Body of pancreas (tissue), 4 donors: ENCODE measurements around the gene GCLM.

Experiments
- POLR2A ChIP-seq, 3 donors: fragments of 450-650 bp; IDR thresholded peaks; one replicate each; pipeline ENCODE4 v1.6.1; 2016; ENCODE audit warnings: antibody characterized with exemption in 3 of 3, mild to moderate bottlenecking in 2 of 3
- TF ChIP-seq, protein P1 (sequence below), 7 experiments: fragments of 450-650 bp in 4 of 7; fragments of 200-600 bp in 3 of 7; sonication (generic) in 3 of 7; IDR thresholded peaks; one replicate each; pipeline ENCODE4 v1.5.1; 2016 to 2019; ENCODE audit warnings: antibody characterized with exemption in 7 of 7

DNA sequence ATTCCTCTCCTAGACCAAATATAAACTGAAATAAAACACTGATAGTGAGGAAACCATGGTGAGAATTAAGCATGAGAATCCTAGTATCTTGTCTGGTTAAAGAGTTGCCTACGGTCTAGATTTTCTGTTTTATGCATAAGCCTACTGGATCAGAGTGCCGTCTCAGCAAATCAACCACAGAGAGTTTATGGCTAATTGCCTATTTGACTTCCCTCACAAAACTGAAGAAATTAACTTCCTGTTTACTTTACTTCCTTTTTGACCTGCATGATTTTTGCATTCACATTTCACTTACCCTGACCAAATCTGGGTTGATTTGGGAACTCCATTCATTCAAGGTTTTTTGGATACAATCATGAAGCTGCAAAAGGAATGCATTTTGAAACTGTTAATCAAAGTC is 5.0 kb downstream of the GCLM start:
- TF ChIP-seq, protein P1, sequence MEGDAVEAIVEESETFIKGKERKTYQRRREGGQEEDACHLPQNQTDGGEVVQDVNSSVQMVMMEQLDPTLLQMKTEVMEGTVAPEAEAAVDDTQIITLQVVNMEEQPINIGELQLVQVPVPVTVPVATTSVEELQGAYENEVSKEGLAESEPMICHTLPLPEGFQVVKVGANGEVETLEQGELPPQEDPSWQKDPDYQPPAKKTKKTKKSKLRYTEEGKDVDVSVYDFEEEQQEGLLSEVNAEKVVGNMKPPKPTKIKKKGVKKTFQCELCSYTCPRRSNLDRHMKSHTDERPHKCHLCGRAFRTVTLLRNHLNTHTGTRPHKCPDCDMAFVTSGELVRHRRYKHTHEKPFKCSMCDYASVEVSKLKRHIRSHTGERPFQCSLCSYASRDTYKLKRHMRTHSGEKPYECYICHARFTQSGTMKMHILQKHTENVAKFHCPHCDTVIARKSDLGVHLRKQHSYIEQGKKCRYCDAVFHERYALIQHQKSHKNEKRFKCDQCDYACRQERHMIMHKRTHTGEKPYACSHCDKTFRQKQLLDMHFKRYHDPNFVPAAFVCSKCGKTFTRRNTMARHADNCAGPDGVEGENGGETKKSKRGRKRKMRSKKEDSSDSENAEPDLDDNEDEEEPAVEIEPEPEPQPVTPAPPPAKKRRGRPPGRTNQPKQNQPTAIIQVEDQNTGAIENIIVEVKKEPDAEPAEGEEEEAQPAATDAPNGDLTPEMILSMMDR (IDR thresholded peaks at IDR 0.05) = no peak
- TF ChIP-seq POLR2A (IDR thresholded peaks at IDR 0.05) = no peak
